HEK293 (cell line): ENCODE data around the gene HIGD2A.

Experiments
- KLF16 ChIP-seq: fragments of 450-650 bp; formaldehyde crosslinking; IDR thresholded peaks from 2 replicates; pipeline ENCODE4 v1.5.1; 2017; ENCODE audit warnings: missing biosample characterization, missing genetic modification characterization
- OSR2 ChIP-seq: fragments of 450-650 bp; formaldehyde crosslinking; IDR thresholded peaks from 2 replicates; pipeline ENCODE4 v1.5.1; 2016; ENCODE audit warnings: missing biosample characterization, missing genetic modification characterization
- PATZ1 ChIP-seq: fragments of 450-650 bp; formaldehyde crosslinking; IDR thresholded peaks from 2 replicates; pipeline ENCODE4 v1.5.1; 2016; ENCODE audit warnings: missing biosample characterization, missing genetic modification characterization
- TRIM28 ChIP-seq: IDR thresholded peaks from 2 replicates; pipeline ENCODE4 v1.6.1; 2011; ENCODE audit warnings: low read length, control low read depth, borderline replicate concordance
- YY1 ChIP-seq: fragments of 450-650 bp; formaldehyde crosslinking; IDR thresholded peaks from 2 replicates; pipeline ENCODE4 v1.5.1; 2018; ENCODE audit warnings: missing biosample characterization, missing genetic modification characterization
- ZBTB20 ChIP-seq: fragments of 450-650 bp; formaldehyde crosslinking; IDR thresholded peaks from 2 replicates; pipeline ENCODE4 v1.5.1; 2016; ENCODE audit warnings: missing biosample characterization, missing genetic modification characterization
- ZBTB26 ChIP-seq: fragments of 450-650 bp; formaldehyde crosslinking; optimal IDR thresholded peaks from 2 replicates; pipeline ENCODE3; 2016; ENCODE audit warnings: missing biosample characterization, mild to moderate bottlenecking, missing genetic modification characterization
- ZBTB44 ChIP-seq: fragments of 450-650 bp; IDR thresholded peaks from 2 replicates; pipeline ENCODE4 v1.5.1; 2018; ENCODE audit warnings: missing biosample characterization, mild to moderate bottlenecking, missing genetic modification characterization
- ZFP3 ChIP-seq: fragments of 450-650 bp; formaldehyde crosslinking; IDR thresholded peaks from 2 replicates; pipeline ENCODE4 v1.5.1; 2016; ENCODE audit warnings: low read depth, missing biosample characterization, missing genetic modification characterization
- ZFP41 ChIP-seq: fragments of 450-650 bp; formaldehyde crosslinking; IDR thresholded peaks from 2 replicates; pipeline ENCODE4 v1.5.1; 2016; ENCODE audit warnings: missing biosample characterization, missing genetic modification characterization, borderline replicate concordance
- ZNF114 ChIP-seq: fragments of 450-650 bp; formaldehyde crosslinking; IDR thresholded peaks from 2 replicates; pipeline ENCODE4 v1.5.0; 2017; ENCODE audit warnings: missing biosample characterization, missing genetic modification characterization
- ZNF133 ChIP-seq: fragments of 450-650 bp; formaldehyde crosslinking; IDR thresholded peaks from 2 replicates; pipeline ENCODE4 v1.5.1; 2016; ENCODE audit warnings: missing biosample characterization, missing genetic modification characterization
- ZNF140 ChIP-seq: fragments of 450-650 bp; formaldehyde crosslinking; IDR thresholded peaks from 2 replicates; pipeline ENCODE4 v1.5.1; 2016; ENCODE audit warnings: missing biosample characterization, missing genetic modification characterization
- ZNF155 ChIP-seq: fragments of 450-650 bp; formaldehyde crosslinking; IDR thresholded peaks from 2 replicates; pipeline ENCODE4 v1.5.1; 2016; ENCODE audit warnings: missing biosample characterization, missing genetic modification characterization
- ZNF175 ChIP-seq: fragments of 450-650 bp; formaldehyde crosslinking; IDR thresholded peaks from 2 replicates; pipeline ENCODE4 v1.5.1; 2016; ENCODE audit warnings: missing biosample characterization, missing genetic modification characterization
- ZNF202 ChIP-seq: fragments of 450-650 bp; formaldehyde crosslinking; IDR thresholded peaks from 2 replicates; pipeline ENCODE4 v1.5.1; 2016; ENCODE audit warnings: missing biosample characterization, missing genetic modification characterization, borderline replicate concordance
- ZNF280D ChIP-seq: fragments of 450-650 bp; formaldehyde crosslinking; IDR thresholded peaks from 2 replicates; pipeline ENCODE4 v1.5.1; 2016; ENCODE audit warnings: missing biosample characterization, missing genetic modification characterization
- ZNF292 ChIP-seq: fragments of 450-650 bp; formaldehyde crosslinking; IDR thresholded peaks from 2 replicates; pipeline ENCODE4 v1.5.1; 2016; ENCODE audit warnings: low read depth, missing biosample characterization, missing genetic modification characterization, borderline replicate concordance
- ZNF324 ChIP-seq: fragments of 450-650 bp; formaldehyde crosslinking; IDR thresholded peaks from 2 replicates; pipeline ENCODE4 v1.5.1; 2016; ENCODE audit warnings: missing biosample characterization, missing genetic modification characterization
- ZNF366 ChIP-seq: fragments of 450-650 bp; formaldehyde crosslinking; conservative IDR thresholded peaks from 2 replicates; pipeline ENCODE4 v1.5.1; 2016; ENCODE audit warnings: missing biosample characterization, missing genetic modification characterization
- ZNF426 ChIP-seq: fragments of 450-650 bp; formaldehyde crosslinking; IDR thresholded peaks from 2 replicates; pipeline ENCODE4 v1.5.1; 2017; ENCODE audit warnings: missing biosample characterization, missing genetic modification characterization, mild to moderate bottlenecking, inconsistent platforms, moderate library complexity
- ZNF514 ChIP-seq: fragments of 450-650 bp; formaldehyde crosslinking; IDR thresholded peaks from 2 replicates; pipeline ENCODE4 v1.5.1; 2016; ENCODE audit warnings: missing biosample characterization, missing genetic modification characterization
- ZNF580 ChIP-seq: fragments of 450-650 bp; formaldehyde crosslinking; IDR thresholded peaks from 2 replicates; pipeline ENCODE4 v1.5.1; 2016; ENCODE audit warnings: missing biosample characterization, missing genetic modification characterization
- ZNF639 ChIP-seq: fragments of 450-650 bp; formaldehyde crosslinking; IDR thresholded peaks from 2 replicates; pipeline ENCODE4 v1.5.1; 2016; ENCODE audit warnings: missing biosample characterization, missing genetic modification characterization
- ZNF830 ChIP-seq: fragments of 450-650 bp; IDR thresholded peaks from 2 replicates; pipeline ENCODE4 v1.5.0; 2018; ENCODE audit warnings: missing biosample characterization, missing genetic modification characterization, low read depth, mild to moderate bottlenecking, moderate library complexity
- ZNF843 ChIP-seq: fragments of 450-650 bp; formaldehyde crosslinking; IDR thresholded peaks from 2 replicates; pipeline ENCODE4 v1.5.1; 2016; ENCODE audit warnings: missing biosample characterization, missing genetic modification characterization
- TF ChIP-seq, protein P1 (sequence below): fragments of 450-650 bp; formaldehyde crosslinking; conservative IDR thresholded peaks from 2 replicates; pipeline ENCODE4 v1.5.1; 2016; ENCODE audit warnings: low read depth, missing biosample characterization, missing genetic modification characterization

Gene HIGD2A

DNA sequence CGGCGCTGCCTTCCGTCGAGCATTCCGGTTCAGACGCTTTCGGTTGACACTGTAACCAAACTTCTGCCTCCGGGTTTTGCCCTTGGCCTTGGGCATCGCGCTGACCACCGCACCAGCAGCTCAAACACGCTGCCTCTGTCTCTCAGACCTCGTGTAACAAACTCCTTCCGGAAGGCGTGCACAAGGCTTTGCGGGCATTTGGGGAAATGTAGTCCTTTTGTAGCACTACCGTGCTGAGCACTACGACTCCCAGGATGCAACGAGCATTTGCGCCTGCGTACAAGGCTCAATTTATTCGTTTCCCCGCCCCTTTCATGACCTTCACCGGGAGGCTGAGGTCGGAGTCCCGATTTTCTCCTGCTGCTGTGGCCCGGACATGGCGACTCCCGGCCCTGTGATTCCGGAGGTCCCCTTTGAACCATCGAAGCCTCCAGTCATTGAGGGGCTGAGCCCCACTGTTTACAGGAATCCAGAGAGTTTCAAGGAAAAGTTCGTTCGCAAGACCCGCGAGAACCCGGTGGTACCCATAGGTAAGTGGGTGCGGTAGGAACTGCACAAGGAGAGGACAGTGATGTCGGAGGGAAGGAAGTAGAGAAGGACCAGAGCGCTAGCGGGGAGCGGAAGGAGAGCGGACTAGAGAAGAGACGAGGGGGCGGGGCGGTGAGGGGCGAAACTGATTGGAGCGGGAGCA is at the start of gene HIGD2A, which contains the start of gene NOP16 (continued):
- peak; percentile 85 for TF ChIP-seq ZBTB20 (tag by site-specific recombination)
- no peak for TF ChIP-seq ZNF175 (tag by site-specific recombination)
- TF ChIP-seq ZNF133 (tag by site-specific recombination): no peak
- TF ChIP-seq ZNF324 (tag by site-specific recombination): peak; percentile 100
- TF ChIP-seq ZNF202: no peak
- peak; percentile 95 for TF ChIP-seq ZNF280D (tag by site-specific recombination)
- TF ChIP-seq ZFP41 (tag by site-specific recombination): no peak
- peak; percentile 100 for TF ChIP-seq ZNF639 (tag by site-specific recombination)
- no peak for TF ChIP-seq ZNF830 (tag by site-specific recombination)
- TF ChIP-seq ZNF155 (tag by site-specific recombination): no peak
- TF ChIP-seq ZBTB44: no peak
- peak; percentile 94 for TF ChIP-seq TRIM28
- TF ChIP-seq ZNF843: peak; percentile 82
- peak; percentile 92 for TF ChIP-seq PATZ1 (tag by site-specific recombination)
- no peak for TF ChIP-seq ZNF292 (tag by site-specific recombination)
- peak; percentile 99 for TF ChIP-seq KLF16 (tag by site-specific recombination)
- peak; percentile 95 for TF ChIP-seq YY1 (tag by site-specific recombination)
- no peak for TF ChIP-seq ZFP3
- TF ChIP-seq ZNF580: peak; percentile 99
- peak; percentile 57 for TF ChIP-seq ZBTB26
- TF ChIP-seq ZNF514: no peak
- peak; percentile 53; the same call in 1 of the 2 replicates for TF ChIP-seq OSR2
- no peak for TF ChIP-seq ZNF140
- TF ChIP-seq ZNF366 (tag by site-specific recombination): peak; percentile 97
- TF ChIP-seq, protein P1, sequence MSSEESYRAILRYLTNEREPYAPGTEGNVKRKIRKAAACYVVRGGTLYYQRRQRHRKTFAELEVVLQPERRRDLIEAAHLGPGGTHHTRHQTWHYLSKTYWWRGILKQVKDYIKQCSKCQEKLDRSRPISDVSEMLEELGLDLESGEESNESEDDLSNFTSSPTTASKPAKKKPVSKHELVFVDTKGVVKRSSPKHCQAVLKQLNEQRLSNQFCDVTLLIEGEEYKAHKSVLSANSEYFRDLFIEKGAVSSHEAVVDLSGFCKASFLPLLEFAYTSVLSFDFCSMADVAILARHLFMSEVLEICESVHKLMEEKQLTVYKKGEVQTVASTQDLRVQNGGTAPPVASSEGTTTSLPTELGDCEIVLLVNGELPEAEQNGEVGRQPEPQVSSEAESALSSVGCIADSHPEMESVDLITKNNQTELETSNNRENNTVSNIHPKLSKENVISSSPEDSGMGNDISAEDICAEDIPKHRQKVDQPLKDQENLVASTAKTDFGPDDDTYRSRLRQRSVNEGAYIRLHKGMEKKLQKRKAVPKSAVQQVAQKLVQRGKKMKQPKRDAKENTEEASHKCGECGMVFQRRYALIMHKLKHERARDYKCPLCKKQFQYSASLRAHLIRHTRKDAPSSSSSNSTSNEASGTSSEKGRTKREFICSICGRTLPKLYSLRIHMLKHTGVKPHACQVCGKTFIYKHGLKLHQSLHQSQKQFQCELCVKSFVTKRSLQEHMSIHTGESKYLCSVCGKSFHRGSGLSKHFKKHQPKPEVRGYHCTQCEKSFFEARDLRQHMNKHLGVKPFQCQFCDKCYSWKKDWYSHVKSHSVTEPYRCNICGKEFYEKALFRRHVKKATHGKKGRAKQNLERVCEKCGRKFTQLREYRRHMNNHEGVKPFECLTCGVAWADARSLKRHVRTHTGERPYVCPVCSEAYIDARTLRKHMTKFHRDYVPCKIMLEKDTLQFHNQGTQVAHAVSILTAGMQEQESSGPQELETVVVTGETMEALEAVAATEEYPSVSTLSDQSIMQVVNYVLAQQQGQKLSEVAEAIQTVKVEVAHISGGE (tag by site-specific recombination): peak; percentile 100
- TF ChIP-seq ZNF114: no peak
- TF ChIP-seq ZNF426: no peak
